Measurements from ENCODE around the gene XIRP1.

XIRP1 gene

GRCh38 chr3:39147711-39148434 is 44.5 kb downstream of the XIRP1 start:
- no peaks in the 10 kb centered on the region for H3K9me2 ChIP-seq (replicated peaks; ENCODE audit: control insufficient read depth, low read length)
- TF ChIP-seq EZH2phosphoT487 (IDR thresholded peaks at IDR 0.05; ENCODE audit: borderline replicate concordance, low read length) (no peak), CTCF (IDR thresholded peaks at IDR 0.05; ENCODE audit: low read depth, low read length, poor library complexity, severe bottlenecking) (no peak)
- H3K4me2 ChIP-seq (ENCODE audit: low read length) = peak overlapping the region; percentile 100
- peaks cover 72% of the 10 kb centered on the region for H3K4me1 ChIP-seq (ENCODE audit: control insufficient read depth, low read length)
- no peaks in the 10 kb centered on the region; the same call in 1 of the 2 replicates for H4K20me1 ChIP-seq (ENCODE audit: control insufficient read depth, insufficient read depth, low read depth, low read length)
- peaks cover 53% of the 10 kb centered on the region for H3K36me3 ChIP-seq (ENCODE audit: control insufficient read depth, low read length)
- H3K4me3 ChIP-seq (ENCODE audit: low read length) = peak overlapping the region; percentile 87
- H3F3A ChIP-seq (ENCODE audit: control insufficient read depth, insufficient read depth) = peaks cover 31% of the 10 kb centered on the region
- no peaks in the 10 kb centered on the region for H3K9me3 ChIP-seq (ENCODE audit: control insufficient read depth, insufficient read depth, low read length)
- peak overlapping the region; percentile 98 for H3K27ac ChIP-seq (ENCODE audit: low read depth, low read length)
- H3K79me2 ChIP-seq (ENCODE audit: control insufficient read depth, low read length) = peaks cover 87% of the 10 kb centered on the region
- H3K27me3 ChIP-seq (ENCODE audit: control insufficient read depth, low read length) = no peaks in the 10 kb centered on the region

GRCh38 chr3:39146611-39147591 is 45.5 kb downstream of the XIRP1 start:
- Histone ChIP-seq H3K27ac (ENCODE audit: low read depth, low read length) (peak overlapping the region; percentile 98), H3K36me3 (ENCODE audit: control insufficient read depth, low read length) (peaks cover 63% of the 10 kb centered on the region), H3K9me3 (ENCODE audit: control insufficient read depth, insufficient read depth, low read length) (no peaks in the 10 kb centered on the region), H3K4me2 (ENCODE audit: low read length) (peak overlapping the region; percentile 100), H3K4me1 (ENCODE audit: control insufficient read depth, low read length) (peaks cover 75% of the 10 kb centered on the region), H3K4me3 (ENCODE audit: low read length) (peak overlapping the region; percentile 87), H3K9me2 (replicated peaks; ENCODE audit: control insufficient read depth, low read length) (no peaks in the 10 kb centered on the region), H3K27me3 (ENCODE audit: control insufficient read depth, low read length) (no peaks in the 10 kb centered on the region), H4K20me1 (ENCODE audit: control insufficient read depth, insufficient read depth, low read depth, low read length) (no peaks in the 10 kb centered on the region; the same call in 1 of the 2 replicates), H3K79me2 (ENCODE audit: control insufficient read depth, low read length) (peaks cover 84% of the 10 kb centered on the region), H3F3A (ENCODE audit: control insufficient read depth, insufficient read depth) (peaks cover 31% of the 10 kb centered on the region)
- no peak for TF ChIP-seq EZH2phosphoT487 (IDR thresholded peaks at IDR 0.05; ENCODE audit: borderline replicate concordance, low read length)
- TF ChIP-seq CTCF (IDR thresholded peaks at IDR 0.05; ENCODE audit: low read depth, low read length, poor library complexity, severe bottlenecking) = no peak

- H3K36me3 ChIP-seq (ENCODE audit: control insufficient read depth, low read length) = peaks cover 71% of the 10 kb centered on the region
- no peaks in the 10 kb centered on the region for H3K27me3 ChIP-seq (ENCODE audit: control insufficient read depth, low read length)
- H3K9me2 ChIP-seq (replicated peaks; ENCODE audit: control insufficient read depth, low read length) = no peaks in the 10 kb centered on the region
- H3K4me3 ChIP-seq (ENCODE audit: low read length) = peak overlapping the region; percentile 87
- TF ChIP-seq EZH2phosphoT487 (IDR thresholded peaks at IDR 0.05; ENCODE audit: borderline replicate concordance, low read length) = no peak
- peak; percentile 33 for TF ChIP-seq CTCF (IDR thresholded peaks at IDR 0.05; ENCODE audit: low read depth, low read length, poor library complexity, severe bottlenecking)
- no peaks in the 10 kb centered on the region for H3K9me3 ChIP-seq (ENCODE audit: control insufficient read depth, insufficient read depth, low read length)
- peak overlapping the region; percentile 100 for H3K4me2 ChIP-seq (ENCODE audit: low read length)
- H4K20me1 ChIP-seq (ENCODE audit: control insufficient read depth, insufficient read depth, low read depth, low read length) = no peaks in the 10 kb centered on the region; the same call in 1 of the 2 replicates
- peaks cover 74% of the 10 kb centered on the region for H3K4me1 ChIP-seq (ENCODE audit: control insufficient read depth, low read length)
- H3K79me2 ChIP-seq (ENCODE audit: control insufficient read depth, low read length) = peaks cover 76% of the 10 kb centered on the region
- H3K27ac ChIP-seq (ENCODE audit: low read depth, low read length) = peak overlapping the region; percentile 98
- H3F3A ChIP-seq (ENCODE audit: control insufficient read depth, insufficient read depth) = peaks cover 31% of the 10 kb centered on the region
Observed at GRCh38 chr3:39146083-39146501, 46.3 kb downstream of the XIRP1 start.

Measured in DOHH2 (cell line).